Measurements from ENCODE around the gene AIFM2.
"Not testable (repeated sequence)": the region's sequence is repeated elsewhere in the genome, so short reads cannot be mapped to it uniquely, and the experiment has no call there.

The AIFM2 gene

DNA sequence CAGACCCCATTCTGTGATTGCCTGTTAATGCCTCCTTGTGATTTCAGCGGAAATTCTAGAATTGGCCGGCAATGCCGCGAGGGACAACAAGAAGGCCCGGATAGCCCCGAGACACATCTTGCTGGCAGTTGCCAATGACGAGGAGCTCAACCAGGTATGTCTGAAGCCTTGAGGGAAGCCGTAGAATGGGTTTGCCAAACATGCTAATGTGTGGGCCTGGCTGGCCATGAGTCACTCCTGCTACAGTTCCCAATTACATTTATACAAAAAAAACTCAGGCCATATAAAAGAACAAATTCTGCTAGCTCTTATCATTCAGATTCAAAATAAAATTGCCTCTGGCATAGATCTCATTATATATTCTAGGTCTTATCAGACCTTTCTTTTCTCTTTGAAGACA, 42.6 kb downstream of the AIFM2 start:
- DNase-seq: no peak

DNA sequence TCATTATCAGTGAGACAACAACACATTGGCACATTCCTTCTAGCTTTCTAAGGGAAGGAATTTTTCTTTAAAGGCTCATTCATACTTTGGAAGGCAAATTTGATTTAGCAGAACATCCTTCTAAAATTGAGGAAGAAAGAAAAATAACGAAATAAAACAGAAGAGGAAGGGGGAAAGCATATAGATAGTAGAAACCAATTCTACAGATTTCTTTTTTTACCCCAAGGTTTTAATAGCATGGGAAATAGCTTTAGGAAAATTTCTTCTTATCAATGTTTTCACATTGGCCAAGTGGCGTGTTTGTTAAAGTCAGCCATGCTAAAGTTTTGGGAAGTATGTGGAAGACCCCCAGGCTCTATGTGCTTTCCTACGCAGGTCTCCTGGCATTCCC, 44.3 kb downstream of the AIFM2 start:
- DNase-seq: no peak

DNA sequence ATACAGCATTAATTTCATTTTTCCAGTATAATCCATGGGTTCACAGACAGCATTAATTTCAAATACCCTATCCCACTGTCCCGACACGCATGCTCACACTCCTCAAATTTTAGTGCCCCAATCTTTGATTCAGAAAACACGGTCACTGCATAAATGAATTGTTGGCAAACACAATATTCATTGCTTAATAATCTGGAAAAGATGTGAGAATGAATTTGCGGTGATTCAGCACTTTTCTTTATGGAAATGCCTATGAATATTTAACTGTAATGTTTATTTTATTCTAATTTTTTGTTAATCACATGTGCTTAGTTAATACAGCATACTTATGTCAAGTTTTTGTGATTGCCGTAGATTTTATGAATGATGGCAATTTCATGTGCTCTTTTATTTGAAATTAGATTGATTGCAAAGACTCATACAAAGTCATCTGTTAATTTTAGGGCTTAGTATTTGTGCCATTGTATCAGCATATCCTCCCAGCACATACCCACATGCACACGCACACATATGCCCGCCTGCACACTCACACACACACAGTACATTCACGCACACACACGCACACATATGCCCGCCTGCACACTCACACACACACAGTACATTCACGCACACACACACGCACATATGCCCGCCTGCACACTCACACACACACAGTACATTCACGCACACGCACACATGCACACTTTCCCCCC, 44.9 kb downstream of the AIFM2 start:
- no peak for DNase-seq

DNA sequence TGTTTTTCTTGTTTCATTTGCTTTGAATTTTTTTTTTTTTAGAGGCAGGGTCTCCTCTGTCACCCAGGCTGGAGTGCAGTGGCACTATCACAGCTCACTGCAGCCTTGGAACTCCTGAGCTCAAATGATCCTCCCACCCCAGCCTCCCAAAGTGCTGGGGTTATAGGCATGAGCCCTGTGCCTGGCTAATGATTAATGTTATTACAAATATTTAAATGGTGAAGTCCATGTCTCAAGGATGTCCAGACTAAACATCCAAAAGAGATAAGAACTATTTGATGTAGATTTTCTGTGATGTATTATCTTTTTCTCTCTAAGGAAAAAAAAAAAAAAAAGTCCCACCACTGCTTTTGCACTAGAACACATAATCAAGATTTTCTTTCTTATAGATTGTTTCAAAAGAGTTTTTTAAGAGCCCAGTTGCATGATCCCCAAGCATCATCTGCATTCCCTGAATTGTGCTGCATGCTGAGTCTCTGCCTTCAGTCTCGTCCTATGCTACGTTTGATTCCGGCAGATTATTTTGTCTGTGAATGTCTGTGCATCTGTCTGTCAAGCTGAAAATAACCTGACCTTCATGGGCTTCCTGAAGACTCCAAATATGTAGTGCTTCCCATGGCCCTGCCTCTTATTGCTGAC, 46.5 kb downstream of the AIFM2 start:
- no peak for DNase-seq

DNA sequence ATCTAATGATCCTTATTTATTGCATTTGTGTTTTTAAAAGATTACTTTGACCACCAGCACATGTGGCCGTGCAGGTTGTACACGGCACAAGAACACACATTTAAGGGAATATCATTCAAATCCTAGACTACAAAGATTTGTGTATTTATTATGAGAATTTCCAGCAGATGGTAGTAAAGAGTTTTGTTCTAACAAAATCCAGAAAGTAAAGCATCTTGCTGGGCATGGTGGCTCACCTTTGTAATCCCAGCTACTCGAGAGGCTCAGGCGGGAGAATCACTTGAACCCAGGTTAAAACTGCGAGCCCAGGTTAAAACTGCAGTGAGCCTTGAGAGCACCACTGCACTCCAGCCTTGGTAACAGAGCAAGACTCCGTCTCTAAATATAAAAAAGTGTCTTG, 48.4 kb downstream of the AIFM2 start:
- no peak for DNase-seq

DNA sequence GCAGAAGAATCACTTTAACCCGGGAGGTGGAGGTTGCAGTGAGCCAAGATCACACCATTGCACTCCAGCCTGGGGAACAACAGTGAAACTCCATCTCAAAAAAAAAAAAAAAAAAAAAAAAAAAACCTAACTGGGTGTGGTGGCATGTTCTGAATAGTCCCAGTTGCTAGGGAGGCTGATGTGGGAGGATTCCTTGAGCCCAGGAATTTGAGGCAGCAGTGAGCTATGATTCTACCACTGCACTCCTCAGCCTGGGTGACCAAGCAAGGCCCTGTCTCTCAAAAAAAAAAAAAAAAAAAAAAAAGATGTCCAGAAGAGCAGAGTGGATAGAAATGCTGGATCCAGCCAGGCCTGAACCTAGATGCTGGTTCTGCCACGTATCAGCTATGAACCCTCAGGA, 51.8 kb downstream of the AIFM2 start:
- not testable (repeated sequence) for DNase-seq

DNA sequence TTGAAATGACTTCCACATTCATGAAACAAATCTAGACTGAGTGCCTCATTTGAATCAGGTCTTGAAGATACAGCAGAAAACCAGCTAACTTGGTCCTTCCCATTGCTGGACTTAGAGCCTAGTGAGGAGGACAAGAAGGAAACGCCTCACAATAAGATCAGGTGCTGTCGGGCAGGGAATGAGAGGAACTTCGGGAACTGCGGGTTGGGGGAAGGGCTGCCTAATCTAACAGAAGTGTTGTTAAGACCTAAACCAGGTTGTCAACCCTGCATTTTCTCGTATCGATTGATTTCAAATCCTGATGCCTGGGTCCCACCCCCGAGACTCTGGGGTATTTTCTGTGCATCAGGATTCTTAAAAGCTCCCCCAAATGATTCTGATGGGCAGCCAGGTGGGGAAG, 53.7 kb downstream of the AIFM2 start:
- no peak for DNase-seq

DNA sequence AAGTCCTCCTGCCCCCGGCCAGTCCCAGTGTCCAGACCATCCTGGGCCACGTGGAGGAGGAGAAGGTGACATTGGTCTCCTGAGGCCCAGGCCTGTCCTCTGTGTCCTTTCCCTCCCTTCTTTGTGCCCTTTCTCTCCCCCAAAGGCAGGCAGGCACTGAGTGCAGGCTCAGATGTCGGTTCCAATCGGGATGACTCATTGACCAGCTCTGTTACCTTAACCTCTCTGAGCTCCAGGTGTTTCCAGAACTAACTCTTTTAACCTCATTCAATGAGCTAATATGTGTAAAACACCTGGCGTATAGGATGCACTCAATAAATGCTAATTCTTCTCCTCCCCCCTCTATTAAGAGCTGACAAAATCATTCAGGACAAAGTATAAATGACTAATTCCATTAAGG, 54.3 kb downstream of the AIFM2 start:
- DNase-seq: no peak

DNA sequence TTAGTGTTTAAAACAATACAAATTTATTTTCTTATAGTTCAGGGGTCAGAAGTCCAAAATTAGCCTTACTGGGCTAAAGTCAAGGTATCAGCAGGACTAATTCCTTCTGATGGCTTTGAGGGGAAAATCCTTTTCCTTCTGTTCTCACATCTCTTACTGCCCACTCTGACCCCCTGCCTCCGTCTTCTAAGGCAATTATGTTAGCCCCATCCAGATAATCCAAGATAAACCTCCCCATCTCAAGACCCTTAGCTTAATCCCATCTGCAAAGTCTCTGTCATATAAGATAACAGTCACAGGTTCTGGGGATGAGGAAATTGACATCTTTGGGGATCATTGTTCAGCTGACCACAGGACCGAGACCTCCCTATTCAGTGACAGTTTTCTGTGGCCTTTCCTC, 57.7 kb downstream of the AIFM2 start:
- no peak for DNase-seq

DNA sequence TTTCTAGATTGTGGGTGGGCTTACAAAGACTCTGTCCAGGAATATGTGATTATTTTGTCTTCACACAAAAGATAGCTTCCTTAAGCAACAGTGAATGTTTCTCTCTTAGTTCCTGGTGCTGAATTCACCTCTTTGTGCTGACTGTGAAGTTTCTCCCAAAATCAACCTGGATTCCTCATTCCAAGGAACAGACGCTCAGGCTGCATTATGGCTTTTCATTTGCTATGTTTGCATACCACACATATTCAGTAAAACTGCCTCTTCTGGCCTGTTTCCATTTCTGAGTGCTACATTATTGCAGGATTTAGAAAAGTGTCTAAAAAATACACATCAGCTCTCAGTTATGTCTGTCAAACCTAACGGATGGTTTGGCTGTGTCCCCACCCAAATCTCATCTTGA, 58.5 kb downstream of the AIFM2 start:
- DNase-seq: no peak

DNA sequence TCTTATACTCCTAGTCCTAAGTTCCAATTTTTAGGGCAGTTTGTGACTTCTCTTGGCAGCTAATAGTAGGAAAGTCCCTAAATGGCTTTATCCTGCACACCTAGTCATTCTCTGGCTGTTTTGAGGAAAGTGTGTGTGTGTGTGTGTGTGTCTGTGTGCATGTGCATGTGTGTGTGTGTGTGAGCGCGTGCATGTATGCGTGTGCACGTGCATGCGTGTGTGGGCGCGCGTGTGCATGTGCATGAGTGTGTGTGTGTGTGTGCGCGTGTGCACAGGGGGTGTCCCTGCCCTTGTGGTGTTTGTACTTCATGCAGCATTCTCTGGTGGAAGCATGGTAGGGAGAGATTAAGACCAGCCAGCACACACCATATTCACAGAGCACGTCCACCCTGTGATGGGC, 61.8 kb downstream of the AIFM2 start:
- DNase-seq: no peak

DNA sequence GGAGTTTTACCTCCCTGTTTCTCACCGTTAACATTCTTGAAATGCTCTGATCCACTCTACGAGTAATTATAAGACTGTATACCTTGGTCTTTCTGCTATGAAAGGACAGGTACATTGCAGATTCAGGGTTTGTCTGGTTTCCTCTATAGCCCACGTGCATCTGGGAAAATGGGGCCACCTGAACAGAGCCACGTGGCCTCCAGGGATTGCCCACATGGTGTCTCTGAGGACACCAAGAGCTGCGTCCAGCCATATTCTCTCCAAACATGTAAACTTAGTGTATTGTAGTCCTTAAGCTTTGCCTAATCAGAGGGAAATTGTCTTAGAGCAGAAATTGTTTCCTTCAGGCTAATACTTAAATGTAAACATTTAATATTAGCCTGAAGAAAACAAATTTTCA, 63.3 kb downstream of the AIFM2 start:
- no peak for DNase-seq

DNA sequence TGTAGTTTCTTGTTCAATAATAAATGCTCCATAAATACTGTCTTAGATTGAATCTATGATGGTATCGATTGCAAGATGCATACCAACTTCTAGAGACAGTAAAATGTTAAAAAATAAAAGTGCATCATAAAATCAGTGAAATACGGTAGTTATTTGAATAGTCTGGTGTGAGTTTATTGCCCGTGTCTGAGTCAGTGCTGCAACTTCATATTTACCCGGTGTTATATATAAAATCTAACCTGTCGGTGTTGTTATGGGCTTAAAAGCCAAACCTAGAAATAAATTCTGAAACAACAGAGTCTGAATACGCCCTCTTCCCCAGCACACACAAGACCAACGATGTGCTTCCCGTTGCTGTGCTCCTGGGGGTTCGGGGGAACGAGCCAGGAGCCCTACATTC, 63.7 kb downstream of the AIFM2 start:
- no peak for DNase-seq

DNA sequence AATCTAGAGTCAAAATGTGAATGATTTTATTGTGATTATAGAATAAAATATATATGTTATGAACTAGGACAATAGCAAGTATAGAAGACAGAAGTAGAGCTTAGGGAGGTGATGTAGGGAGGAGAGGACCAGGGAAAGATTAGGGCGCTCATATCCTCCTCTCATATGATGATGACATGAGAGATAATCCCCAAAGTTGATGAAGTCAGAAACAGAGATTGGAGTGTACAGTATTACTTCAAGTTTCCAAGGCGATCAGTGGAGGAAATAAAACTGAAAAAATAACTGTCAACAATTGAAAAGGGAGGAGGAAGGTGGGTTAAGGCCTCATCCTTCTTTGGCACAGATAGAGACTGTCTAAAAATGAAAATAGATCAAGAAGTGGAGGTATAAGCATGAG, 65.0 kb downstream of the AIFM2 start:
- no peak for DNase-seq

DNA sequence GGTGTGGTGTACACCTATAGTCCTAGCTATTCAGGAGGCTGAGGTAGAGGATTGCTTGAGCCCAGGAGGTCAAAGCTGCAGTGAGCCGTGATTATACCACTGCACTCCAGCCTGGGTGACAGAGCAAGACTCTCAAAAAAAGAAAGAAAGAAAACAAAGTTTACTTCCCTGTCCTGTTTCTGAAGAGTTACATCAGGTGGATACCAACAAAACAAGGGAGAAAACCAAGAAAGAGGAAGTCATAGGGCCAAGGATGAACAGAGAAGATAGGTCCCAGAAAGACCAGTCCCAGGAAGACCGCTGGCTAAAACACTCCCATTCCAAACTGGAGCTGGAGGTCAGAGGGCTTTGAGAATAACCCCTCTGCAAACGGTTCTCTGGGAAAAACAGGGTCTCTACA, 66.4 kb downstream of the AIFM2 start:
- DNase-seq: no peak

DNA sequence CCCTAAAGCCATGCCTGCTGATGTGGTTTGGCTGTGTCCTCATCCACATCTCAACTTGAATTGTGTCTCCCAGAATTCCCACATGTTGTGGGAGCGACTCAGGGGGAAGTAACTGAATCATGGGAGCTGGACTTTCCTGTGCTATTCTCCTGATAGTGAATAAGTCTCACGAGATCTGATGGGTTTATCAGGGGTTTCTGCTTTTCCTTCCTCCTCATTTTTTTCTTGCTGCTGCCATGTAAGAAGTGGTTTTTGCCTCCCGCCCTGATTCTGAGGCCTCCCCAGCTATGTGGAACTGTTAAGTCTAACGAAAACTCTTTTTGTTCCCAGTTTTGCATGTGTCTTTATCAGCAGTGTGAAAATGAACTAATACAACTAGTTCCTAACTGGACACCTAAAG, 68.1 kb downstream of the AIFM2 start:
- DNase-seq: no peak

DNA sequence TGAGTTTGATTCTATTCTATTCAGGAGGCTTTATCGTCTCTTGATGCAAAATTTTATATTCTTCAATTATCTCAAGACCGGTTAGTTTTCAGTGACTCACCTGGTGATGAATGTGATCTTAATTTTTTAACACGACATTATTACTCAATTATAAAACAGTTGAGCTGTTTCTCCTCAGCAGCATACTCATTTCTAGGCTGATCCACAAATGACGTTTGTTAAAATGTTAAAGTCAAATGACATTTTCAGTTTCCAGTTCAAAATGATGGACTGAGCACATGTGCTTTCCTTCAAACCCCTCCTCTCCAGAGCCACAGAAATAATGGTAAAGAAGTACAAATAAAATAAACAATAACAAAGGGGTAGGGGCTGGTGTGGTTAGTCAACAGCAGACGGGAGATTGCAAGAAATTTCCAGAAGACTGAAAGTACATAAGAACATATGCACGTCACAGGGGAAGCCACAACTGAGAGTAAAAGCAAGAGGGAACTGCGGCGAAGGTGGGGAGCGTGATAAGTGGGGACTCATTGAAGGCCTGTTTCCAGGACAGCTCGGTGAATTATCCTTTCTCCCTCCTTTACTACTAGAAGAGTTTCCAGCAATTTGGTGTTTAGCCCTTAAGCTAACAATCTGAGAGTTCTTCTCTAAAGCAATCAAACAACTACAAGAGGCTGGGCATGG, 69.1 kb downstream of the AIFM2 start:
- no peak for DNase-seq
